Measurements from ENCODE around the gene PPFIA3. TPM values are rescaled to one million over a fixed set of nuclear protein-coding genes. Genes with fewer than 3 reads are reported as not detected.
"Not testable (repeated sequence)": the region's sequence is repeated elsewhere in the genome, so short reads cannot be mapped to it uniquely, and the experiment has no call there.

Gene PPFIA3
- total RNA-seq, 5 donors from 2014 or later (not counting 1 experiment from before 2014, with no cell fraction given): 3.8 to 4.7 (median 4.1) TPM

- Mint-ChIP-seq H3K36me3 (no peaks in the 10 kb centered on the region), H3K4me1 (peaks cover 37 to 52% (median 40%) of the 10 kb centered on the region in 3 donors), H3K4me3 (no peak overlapping the region), H3K9me3 (no peaks in the 10 kb centered on the region), H3K27me3 (peaks cover 44 to 60% of the 10 kb centered on the region in 2 donors), H3K27ac (no peak overlapping the region)
- ChIA-PET POLR2A (no interaction called here), CTCF (interaction anchor here (0.7 to 2.6 kb wide), 3 partner anchors 18 to 48 kb away, joined by 3 to 7 read pairs (median 7); no protein-coding TSS in a partner anchor)
- Histone ChIP-seq H3K27me3 (replicated peaks in 1 of 2; ENCODE audit: control insufficient read depth in 2 of 2, extremely low read depth in 1 of 2, insufficient read depth in 2 of 2, low read length in 1 of 2) (peaks cover 3 to 86% of the 10 kb centered on the region in 2 experiments), H3K4me1 (ENCODE audit: control insufficient read depth in 1 of 2, extremely low read depth in 1 of 2, insufficient read depth in 2 of 2, low read length in 2 of 2) (peaks cover 9 to 46% of the 10 kb centered on the region in 2 experiments), H3K4me3 (ENCODE audit: control insufficient read depth in 1 of 2, extremely low read depth in 1 of 2, low read length in 1 of 2) (no peak overlapping the region), H3K9me3 (no peaks in the 10 kb centered on the region), H3K27ac (ENCODE audit: low read length) (no peak overlapping the region), H3K36me3 (ENCODE audit: control insufficient read depth in 2 of 2, extremely low read depth in 1 of 2, insufficient read depth in 1 of 2, low read length in 1 of 2) (no peaks in the 10 kb centered on the region)
- ATAC-seq (replicated peaks in 1 of 4): peak; percentile 48 to 62 (median 58)
- peak; percentile 44 to 83 (median 70) for DNase-seq
- WGBS (ENCODE audit: insufficient coverage): 12% methylated on average over 15 of the region's 30 CpGs
Observed at GRCh38 chr19:49145573-49146407, 26.4 kb downstream of the PPFIA3 start.

GRCh38 chr19:49146408-49146770 lies 27.0 kb downstream of the PPFIA3 start:
- H3K36me3 ChIP-seq (ENCODE audit: control insufficient read depth in 2 of 2, extremely low read depth in 1 of 2, insufficient read depth in 1 of 2, low read length in 1 of 2); ATAC-seq (replicated peaks in 1 of 4); POLR2A ChIA-PET; H3K4me3 ChIP-seq (ENCODE audit: control insufficient read depth in 1 of 2, extremely low read depth in 1 of 2, low read length in 1 of 2); H3K9me3 Mint-ChIP-seq; H3K27ac Mint-ChIP-seq; H3K27ac ChIP-seq (ENCODE audit: low read length); H3K9me3 ChIP-seq; DNase-seq; H3K36me3 Mint-ChIP-seq; H3K4me3 Mint-ChIP-seq: not testable (repeated sequence)
- Mint-ChIP-seq H3K27me3 (peaks cover 43 to 64% of the 10 kb centered on the region in 2 donors), H3K4me1 (peaks cover 39 to 49% (median 40%) of the 10 kb centered on the region in 3 donors)
- CTCF ChIA-PET: interaction anchor here in 1 of 2 donors (0.9 to 2.6 kb wide), 2 partner anchors 19 to 49 kb away, joined by 7 read pairs; no protein-coding TSS in a partner anchor
- WGBS (ENCODE audit: insufficient coverage): 100% methylated on average over 3 of the region's 7 CpGs
- Histone ChIP-seq H3K27me3 (replicated peaks in 1 of 2; ENCODE audit: control insufficient read depth in 2 of 2, extremely low read depth in 1 of 2, insufficient read depth in 2 of 2, low read length in 1 of 2) (peaks cover 7 to 92% of the 10 kb centered on the region in 2 experiments), H3K4me1 (ENCODE audit: control insufficient read depth in 1 of 2, extremely low read depth in 1 of 2, insufficient read depth in 2 of 2, low read length in 2 of 2) (peaks cover 13 to 46% of the 10 kb centered on the region in 2 experiments)

GRCh38 chr19:49148044-49148682 lies 28.8 kb downstream of the PPFIA3 start:
- POLR2A ChIA-PET: no interaction called here
- H3K9me3 ChIP-seq: no peaks in the 10 kb centered on the region
- Mint-ChIP-seq H3K9me3 (no peaks in the 10 kb centered on the region), H3K4me3 (peak overlapping the region; percentile 42 to 82 (median 47)), H3K4me1 (peaks cover 34 to 38% (median 37%) of the 10 kb centered on the region in 3 donors), H3K27me3 (peaks cover 51 to 71% of the 10 kb centered on the region in 2 donors), H3K27ac (peak overlapping the region in 1 of 2 donors; percentile 11), H3K36me3 (no peaks in the 10 kb centered on the region)
- H3K4me3 ChIP-seq (ENCODE audit: control insufficient read depth in 1 of 2, extremely low read depth in 1 of 2, low read length in 1 of 2): no peak overlapping the region
- no peak overlapping the region for H3K27ac ChIP-seq (ENCODE audit: low read length)
- DNase-seq: no peak
- peaks cover 13 to 46% of the 10 kb centered on the region in 2 experiments for H3K4me1 ChIP-seq (ENCODE audit: control insufficient read depth in 1 of 2, extremely low read depth in 1 of 2, insufficient read depth in 2 of 2, low read length in 2 of 2)
- peaks cover 9 to 92% of the 10 kb centered on the region in 2 experiments for H3K27me3 ChIP-seq (replicated peaks in 1 of 2; ENCODE audit: control insufficient read depth in 2 of 2, extremely low read depth in 1 of 2, insufficient read depth in 2 of 2, low read length in 1 of 2)
- ATAC-seq (replicated peaks in 1 of 4): no peak
- 88% methylated on average over 9 of the region's 11 CpGs for WGBS (ENCODE audit: insufficient coverage)
- no peaks in the 10 kb centered on the region for H3K36me3 ChIP-seq (ENCODE audit: control insufficient read depth in 2 of 2, extremely low read depth in 1 of 2, insufficient read depth in 1 of 2, low read length in 1 of 2)
- CTCF ChIA-PET: interaction anchor here (0.5 to 1.3 kb wide), 5 partner anchors 20 to 572 kb away, joined by 3 to 6 read pairs (median 3); partner anchors contain the start of gene RCN3 (in 1 of the 2)

- Histone ChIP-seq H3K36me3 (ENCODE audit: control insufficient read depth in 2 of 2, extremely low read depth in 1 of 2, insufficient read depth in 1 of 2, low read length in 1 of 2) (no peaks in the 10 kb centered on the region), H3K4me3 (ENCODE audit: control insufficient read depth in 1 of 2, extremely low read depth in 1 of 2, low read length in 1 of 2) (peak overlapping the region in 1 of 2 donors; percentile 86), H3K27ac (ENCODE audit: low read length) (no peak overlapping the region), H3K27me3 (replicated peaks in 1 of 2; ENCODE audit: control insufficient read depth in 2 of 2, extremely low read depth in 1 of 2, insufficient read depth in 2 of 2, low read length in 1 of 2) (peaks cover 9 to 95% of the 10 kb centered on the region in 2 experiments), H3K9me3 (no peaks in the 10 kb centered on the region), H3K4me1 (ENCODE audit: control insufficient read depth in 1 of 2, extremely low read depth in 1 of 2, insufficient read depth in 2 of 2, low read length in 2 of 2) (peaks cover 13 to 45% of the 10 kb centered on the region in 2 experiments)
- peaks cover 34 to 36% (median 35%) of the 10 kb centered on the region in 3 donors for H3K4me1 Mint-ChIP-seq
- DNase-seq: peak; percentile 38 to 82 (median 70)
- peaks cover 0 to under 1% (median 0%) of the 10 kb centered on the region in 3 donors for H3K9me3 Mint-ChIP-seq
- no peaks in the 10 kb centered on the region for H3K36me3 Mint-ChIP-seq
- CTCF ChIA-PET: interaction anchor here (1.2 to 1.3 kb wide), 2 partner anchors 43 to 51 kb away, joined by 3 to 6 read pairs; no protein-coding TSS in a partner anchor
- POLR2A ChIA-PET: interaction anchor here in 1 of 2 donors (0.5 to 1.1 kb wide), 2 partner anchors 21 to 77 kb away, joined by 3 read pairs; no protein-coding TSS in a partner anchor
- ATAC-seq (replicated peaks in 1 of 4): peak; percentile 42 to 59 (median 54)
- 6% methylated on average over 43 of the region's 49 CpGs for WGBS (ENCODE audit: insufficient coverage)
- no peak overlapping the region for H3K27ac Mint-ChIP-seq
- peak overlapping the region; percentile 62 to 82 (median 68) for H3K4me3 Mint-ChIP-seq
- peaks cover 59 to 77% of the 10 kb centered on the region in 2 donors for H3K27me3 Mint-ChIP-seq
Observed at GRCh38 chr19:49148784-49149651, 29.7 kb downstream of the PPFIA3 start.

GRCh38 chr19:49149652-49150105 lies 30.3 kb downstream of the PPFIA3 start:
- POLR2A ChIA-PET: interaction anchor here in 1 of 2 donors (1.1 kb wide), 1 partner anchor 22 kb away, joined by 3 read pairs; no protein-coding TSS in a partner anchor
- Mint-ChIP-seq H3K9me3 (peaks cover 0 to 7% (median 0%) of the 10 kb centered on the region in 3 donors), H3K27ac (no peak overlapping the region), H3K27me3 (peaks cover 66 to 84% of the 10 kb centered on the region in 2 donors), H3K36me3 (no peaks in the 10 kb centered on the region), H3K4me1 (peaks cover 34 to 36% (median 35%) of the 10 kb centered on the region in 3 donors), H3K4me3 (peak overlapping the region; percentile 68 to 82 (median 71))
- DNase-seq (no peak), ATAC-seq (replicated peaks in 1 of 4) (no peak)
- peak overlapping the region; percentile 50 to 86 for H3K4me3 ChIP-seq (ENCODE audit: control insufficient read depth in 1 of 2, extremely low read depth in 1 of 2, low read length in 1 of 2)
- no peaks in the 10 kb centered on the region for H3K36me3 ChIP-seq (ENCODE audit: control insufficient read depth in 2 of 2, extremely low read depth in 1 of 2, insufficient read depth in 1 of 2, low read length in 1 of 2)
- 2% methylated on average over 15 of the region's 23 CpGs for WGBS (ENCODE audit: insufficient coverage)
- no peaks in the 10 kb centered on the region for H3K9me3 ChIP-seq
- H3K4me1 ChIP-seq (ENCODE audit: control insufficient read depth in 1 of 2, extremely low read depth in 1 of 2, insufficient read depth in 2 of 2, low read length in 2 of 2): peaks cover 13 to 45% of the 10 kb centered on the region in 2 experiments
- H3K27ac ChIP-seq (ENCODE audit: low read length): no peak overlapping the region
- CTCF ChIA-PET: interaction anchor here in 1 of 2 donors (1.2 kb wide), 1 partner anchor 44 kb away, joined by 3 read pairs; no protein-coding TSS in a partner anchor
- peaks cover 12 to 92% of the 10 kb centered on the region in 2 experiments for H3K27me3 ChIP-seq (replicated peaks in 1 of 2; ENCODE audit: control insufficient read depth in 2 of 2, extremely low read depth in 1 of 2, insufficient read depth in 2 of 2, low read length in 1 of 2)
